ENCODE measurements around the gene GDAP1L1.
A peak's percentile ranks its signal among the peaks of the same experiment; 100 is the strongest.
"Not testable (repeated sequence)": the region's sequence is repeated elsewhere in the genome, so short reads cannot be mapped to it uniquely, and the experiment has no call there.

The GDAP1L1 gene

DNA sequence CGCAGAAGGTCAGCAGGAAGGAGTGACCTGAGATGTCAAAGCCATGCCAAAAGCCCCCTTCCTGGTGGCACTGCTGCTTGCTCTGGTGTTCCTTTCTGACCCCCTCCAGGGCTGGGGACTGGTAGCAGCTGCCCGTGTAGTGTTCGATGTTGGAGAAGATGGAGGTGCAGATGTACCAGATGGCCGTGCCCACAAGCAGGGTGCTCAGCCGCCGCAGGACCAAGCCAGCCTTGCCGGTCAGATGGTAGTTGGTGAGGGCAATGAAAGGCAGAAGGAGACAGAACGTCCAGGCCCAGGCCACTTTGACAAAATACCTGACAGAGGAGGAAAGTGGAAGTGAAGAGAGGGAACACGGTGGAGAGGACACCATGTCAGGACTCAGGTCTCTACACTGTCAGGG lies 59.8 kb downstream of the GDAP1L1 start:
- no peak for DNase-seq

DNA sequence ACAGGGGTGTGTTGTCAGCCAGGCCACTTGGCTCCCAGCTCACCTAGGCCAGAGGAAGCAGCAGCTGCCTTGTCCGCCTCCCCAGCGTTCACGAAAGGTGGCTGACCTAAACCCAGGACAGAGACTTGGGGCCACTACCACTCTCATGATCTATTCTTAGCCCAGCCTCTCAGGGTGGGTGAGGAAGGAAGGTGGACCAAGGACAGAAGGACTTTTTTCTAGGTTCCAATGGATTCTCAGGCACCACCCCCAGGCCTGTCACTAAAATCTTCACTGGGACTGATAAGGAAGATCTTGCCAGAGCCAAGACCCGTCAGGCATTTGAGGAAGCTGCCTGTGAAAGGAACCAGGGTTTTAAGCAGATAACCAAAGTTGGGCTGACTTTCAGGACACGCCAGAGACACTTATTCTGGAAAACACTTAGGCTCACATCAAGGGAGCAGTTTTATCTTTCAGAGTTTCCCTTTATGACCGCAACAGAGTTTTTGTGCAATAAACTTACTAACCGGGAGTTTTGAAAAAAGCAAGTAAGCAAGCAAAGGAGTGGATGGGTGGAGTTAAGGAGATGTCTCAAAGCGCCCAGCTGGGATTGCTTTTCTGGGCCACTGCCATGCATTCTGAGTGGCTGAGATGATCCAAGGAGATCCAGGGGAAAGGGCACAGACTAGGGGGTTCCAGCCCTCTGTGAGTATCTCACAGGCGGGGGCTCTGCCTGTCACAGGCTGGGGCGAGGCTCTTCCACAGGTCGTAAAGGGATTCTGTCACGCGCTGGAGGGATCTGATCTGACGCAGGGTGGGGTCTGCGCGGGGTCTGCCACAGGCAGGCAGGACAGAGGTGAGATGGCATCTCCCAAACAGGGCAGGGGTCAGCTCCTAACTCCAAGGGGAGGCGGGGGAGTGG lies 62.9 kb downstream of the GDAP1L1 start:
- DNase-seq: no peak

DNA sequence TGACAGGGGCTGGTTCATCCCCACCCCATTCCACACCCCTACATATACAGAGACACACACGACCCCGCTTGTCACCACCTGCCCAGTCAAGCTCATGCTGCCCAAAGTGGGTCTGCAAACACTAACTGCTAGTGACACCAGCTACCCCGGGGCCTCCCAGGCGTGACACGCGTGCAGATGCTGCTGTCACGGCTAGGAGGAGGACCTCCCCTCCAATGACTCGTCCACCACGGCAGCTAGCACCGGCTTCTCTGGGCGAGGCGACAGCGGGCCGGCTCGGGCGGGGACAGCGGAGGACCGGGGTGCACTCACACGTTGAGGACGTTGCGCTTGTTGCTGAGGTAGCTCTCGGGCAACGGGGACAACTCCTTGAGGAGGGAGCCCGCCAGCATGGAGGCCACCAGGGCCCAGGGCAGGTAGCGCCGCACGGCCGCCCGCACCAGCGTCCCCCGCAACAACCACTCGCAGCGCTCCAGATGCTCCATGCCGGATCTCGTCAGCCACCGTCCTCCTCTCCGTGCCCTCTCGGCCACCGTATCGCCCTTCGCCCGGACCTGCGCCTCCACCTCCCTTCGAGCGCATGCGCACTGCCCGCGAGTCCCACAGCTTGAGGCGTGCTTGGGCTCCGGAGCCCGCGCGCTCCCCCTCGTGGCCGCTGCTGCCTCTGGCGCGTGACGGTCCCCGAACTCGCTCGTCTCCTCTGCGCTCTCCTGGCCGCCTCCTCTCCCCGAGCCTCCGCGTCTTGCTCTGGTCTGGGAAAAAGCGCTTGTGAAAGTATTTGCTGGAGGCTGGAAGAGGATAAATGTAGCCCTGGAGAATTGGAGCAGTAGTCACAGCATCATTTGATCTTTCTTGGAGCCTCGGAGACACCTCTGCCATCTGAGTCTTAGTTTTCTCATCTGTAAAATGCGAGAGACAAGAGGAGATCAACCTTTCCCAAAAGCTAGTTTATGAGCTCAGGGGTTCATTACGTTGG lies 63.8 kb downstream of the GDAP1L1 start, which contains the start of gene FITM2:
FITM2 (minus strand) TSS at position 539 of the 976 bp plus-strand sequence; CDS start at position 485, 54 bp downstream.
- DNase-seq: peak; percentile 99

DNA sequence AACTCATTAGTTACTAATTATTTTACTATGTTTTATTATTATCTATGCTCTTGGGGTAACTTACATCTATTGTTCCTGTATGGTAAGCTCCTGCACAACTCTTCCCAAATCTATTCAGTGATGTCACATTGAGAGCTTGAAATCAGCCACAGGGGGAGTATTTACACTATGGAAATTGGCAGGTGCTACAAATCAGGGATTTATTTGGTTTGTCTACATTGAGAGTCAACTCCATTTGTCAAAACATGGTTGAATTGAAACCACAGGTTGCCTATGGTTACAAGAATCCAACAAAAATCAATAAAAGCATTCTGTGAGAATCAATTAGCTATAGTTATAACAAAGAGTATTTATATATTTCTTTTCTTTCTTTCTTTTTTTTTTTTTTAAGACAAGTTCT lies 67.8 kb downstream of the GDAP1L1 start:
- DNase-seq: no peak

DNA sequence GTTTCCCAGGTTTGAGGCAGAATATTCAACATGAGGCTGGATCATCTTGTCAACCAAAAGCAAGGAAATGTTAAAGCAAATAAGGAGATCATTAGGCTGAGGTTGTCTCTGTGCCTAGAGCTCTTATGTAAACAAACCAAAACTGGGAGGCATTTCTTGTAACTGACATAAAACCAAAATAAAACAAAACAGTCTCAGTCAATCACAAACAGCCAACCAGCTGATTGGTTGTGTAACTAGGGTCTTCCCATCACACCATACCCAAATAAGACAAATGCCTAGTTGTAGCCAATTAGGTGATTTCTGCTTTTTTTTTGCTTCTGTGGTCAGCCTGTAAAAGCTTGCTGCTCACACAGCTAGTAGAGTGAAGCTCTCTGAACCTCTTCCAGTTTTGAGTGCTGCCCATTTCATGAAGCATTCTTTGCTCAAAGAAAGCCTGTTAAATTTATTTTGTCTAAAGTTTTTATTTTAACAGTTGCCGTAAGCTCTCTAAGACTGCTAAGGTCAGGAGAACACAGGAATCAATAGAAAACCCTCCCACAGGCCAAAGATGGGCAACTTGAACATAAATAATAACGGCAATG lies 72.8 kb downstream of the GDAP1L1 start:
- DNase-seq: no peak

DNA sequence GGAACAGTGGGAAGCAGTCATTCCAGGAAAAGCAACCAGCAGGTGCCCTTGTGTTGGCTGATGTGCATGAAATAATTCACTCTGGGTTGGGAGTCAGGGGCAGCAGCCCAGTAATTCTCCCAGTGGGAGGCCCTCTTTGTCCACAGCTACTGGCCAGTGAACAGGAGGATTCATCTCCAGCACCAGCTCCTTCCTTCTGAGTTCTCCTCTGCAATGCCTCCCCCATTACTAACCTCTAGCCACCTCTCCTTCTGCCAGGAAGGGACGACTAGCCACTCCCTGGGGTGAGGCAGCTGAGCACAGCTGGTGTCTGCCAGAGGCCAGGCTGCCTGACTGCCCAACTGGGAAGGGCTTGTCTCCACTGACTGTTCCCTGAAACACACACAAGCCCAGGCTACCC lies 77.2 kb downstream of the GDAP1L1 start:
- DNase-seq: no peak

DNA sequence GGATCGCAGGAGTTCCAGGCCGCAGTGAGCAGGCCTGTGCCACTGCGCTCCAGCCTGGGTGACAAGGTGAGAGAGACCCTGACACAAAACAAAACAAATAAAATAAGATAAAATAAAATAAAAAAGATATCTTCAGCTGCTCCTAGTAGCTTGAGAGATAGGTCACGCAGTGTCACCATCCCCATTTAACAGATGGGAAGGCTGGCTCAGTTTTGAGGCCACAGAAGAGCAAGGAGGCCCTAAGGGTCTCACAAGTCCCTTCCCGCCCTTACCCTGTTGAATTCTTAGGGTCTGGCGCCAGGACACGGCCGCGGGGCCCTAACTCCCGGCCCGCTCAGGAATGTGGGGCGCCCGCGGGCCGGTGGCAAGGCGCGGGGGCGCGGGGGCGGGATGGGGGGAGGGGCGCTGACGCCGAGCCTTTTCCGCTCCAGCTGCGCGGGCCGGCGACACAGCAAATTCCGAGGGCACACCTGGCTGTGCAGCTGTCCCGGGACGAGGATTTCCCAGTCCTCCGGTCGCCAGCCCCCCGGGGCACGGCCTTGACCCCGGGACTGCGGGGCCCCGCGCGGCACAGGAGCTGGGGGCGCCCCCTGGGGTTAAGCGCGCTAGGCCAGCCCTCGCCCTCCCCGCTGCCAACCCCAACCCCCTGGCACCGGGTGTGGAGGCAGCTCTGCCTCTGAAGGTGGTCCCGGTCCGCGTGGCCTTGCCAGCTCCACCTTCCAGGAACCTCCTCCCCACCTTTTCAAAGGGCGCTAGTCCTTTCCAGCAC lies 79.5 kb downstream of the GDAP1L1 start:
- peak; percentile 51 for DNase-seq

DNA sequence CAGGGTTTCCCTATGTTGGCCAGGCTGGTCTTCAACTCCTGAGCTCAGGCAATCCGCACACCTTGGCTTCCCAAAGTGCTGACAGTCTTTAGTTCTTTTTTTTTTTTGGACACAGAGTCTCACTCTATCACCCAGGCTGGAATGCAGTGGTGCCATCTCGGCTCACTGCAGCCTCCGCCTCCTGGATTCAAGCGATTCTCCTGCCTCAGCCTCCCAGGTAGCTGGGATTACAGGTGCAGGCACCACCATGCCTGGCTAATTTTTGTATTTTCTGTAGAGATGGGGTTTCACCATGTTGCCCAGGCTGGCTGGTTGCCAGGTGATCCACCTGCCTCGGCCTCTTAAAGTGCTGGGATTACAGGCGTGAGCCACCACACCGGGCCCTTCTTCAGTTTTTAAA lies 80.6 kb downstream of the GDAP1L1 start:
- not testable (repeated sequence) for DNase-seq

DNA sequence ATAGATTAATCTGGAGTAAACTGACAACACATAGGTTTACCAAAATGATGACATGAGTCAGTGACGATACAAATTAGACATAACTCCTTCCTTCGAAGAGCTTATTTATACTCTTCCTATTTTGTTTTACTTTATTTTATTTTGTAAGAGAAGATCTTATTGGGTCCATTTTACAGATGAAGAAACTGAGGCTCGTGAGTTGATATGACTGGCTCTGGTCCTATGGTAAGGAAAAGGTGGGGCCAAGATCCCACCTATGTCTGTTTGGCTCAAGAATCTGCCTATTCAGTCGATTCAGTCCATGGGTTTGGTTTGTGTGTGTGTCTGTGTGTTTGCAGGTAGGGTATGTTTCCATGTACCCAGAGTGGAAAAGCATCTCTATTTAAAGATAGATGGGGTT lies 81.3 kb downstream of the GDAP1L1 start:
- DNase-seq: no peak

Measured in CD4-positive, alpha-beta T cell treated with Interleukin-17A for 4 hours (primary cell).